Esophagus squamous epithelium (tissue), 4 donors: ENCODE results near the gene TNIK.

Source experiments
- POLR2A ChIP-seq, 4 donors: fragments of 450-650 bp; IDR thresholded peaks; one replicate each; pipeline ENCODE4 v1.6.1; 2017; ENCODE audit warnings: antibody characterized with exemption in 4 of 4, mild to moderate bottlenecking in 4 of 4, moderate library complexity in 3 of 4
- TF ChIP-seq, protein P1 (sequence below), 6 experiments: fragments of 450-650 bp in 4 of 6; fragments of 200-600 bp in 2 of 6; sonication (generic) in 2 of 6; IDR thresholded peaks; one replicate each; pipeline ENCODE4 v1.5.1; 2016 to 2019; ENCODE audit warnings: antibody characterized with exemption in 6 of 6, mild to moderate bottlenecking in 4 of 6, moderate library complexity in 4 of 6

DNA sequence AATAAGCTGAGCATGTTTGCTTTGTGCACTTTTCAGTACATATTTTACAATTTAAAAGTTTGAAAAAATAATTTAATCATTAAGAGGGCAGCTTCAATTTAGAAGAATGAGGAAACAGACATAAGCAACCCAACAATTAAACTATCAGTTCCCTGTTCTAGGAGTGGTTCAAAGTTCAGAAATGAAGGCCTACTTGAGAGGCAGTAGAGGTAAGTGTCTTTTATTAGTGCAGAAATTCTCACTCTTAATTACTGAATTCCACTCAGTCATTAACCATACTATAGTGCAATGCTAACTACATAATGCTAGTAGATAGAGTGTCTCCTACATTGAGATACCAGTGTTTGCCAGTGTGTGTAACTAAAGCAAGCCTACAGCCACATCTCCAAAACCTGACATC lies 73.1 kb downstream of the TNIK start:
- no peak for TF ChIP-seq POLR2A (IDR thresholded peaks at IDR 0.05)
- TF ChIP-seq, protein P1, sequence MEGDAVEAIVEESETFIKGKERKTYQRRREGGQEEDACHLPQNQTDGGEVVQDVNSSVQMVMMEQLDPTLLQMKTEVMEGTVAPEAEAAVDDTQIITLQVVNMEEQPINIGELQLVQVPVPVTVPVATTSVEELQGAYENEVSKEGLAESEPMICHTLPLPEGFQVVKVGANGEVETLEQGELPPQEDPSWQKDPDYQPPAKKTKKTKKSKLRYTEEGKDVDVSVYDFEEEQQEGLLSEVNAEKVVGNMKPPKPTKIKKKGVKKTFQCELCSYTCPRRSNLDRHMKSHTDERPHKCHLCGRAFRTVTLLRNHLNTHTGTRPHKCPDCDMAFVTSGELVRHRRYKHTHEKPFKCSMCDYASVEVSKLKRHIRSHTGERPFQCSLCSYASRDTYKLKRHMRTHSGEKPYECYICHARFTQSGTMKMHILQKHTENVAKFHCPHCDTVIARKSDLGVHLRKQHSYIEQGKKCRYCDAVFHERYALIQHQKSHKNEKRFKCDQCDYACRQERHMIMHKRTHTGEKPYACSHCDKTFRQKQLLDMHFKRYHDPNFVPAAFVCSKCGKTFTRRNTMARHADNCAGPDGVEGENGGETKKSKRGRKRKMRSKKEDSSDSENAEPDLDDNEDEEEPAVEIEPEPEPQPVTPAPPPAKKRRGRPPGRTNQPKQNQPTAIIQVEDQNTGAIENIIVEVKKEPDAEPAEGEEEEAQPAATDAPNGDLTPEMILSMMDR (IDR thresholded peaks at IDR 0.05) = no peak
